GM12872 (cell line): ENCODE data around the gene PSEN2.
A peak's percentile ranks its signal among the peaks of the same experiment; 100 is the strongest.

Experiments
- TF ChIP-seq, protein P1 (sequence below): IDR thresholded peaks from 3 replicates; pipeline ENCODE4 v1.5.1; 2011; ENCODE audit warnings: low read depth, mild to moderate bottlenecking, low read length, moderate library complexity; ENCODE audit not compliant: insufficient read depth

The PSEN2 gene

DNA sequence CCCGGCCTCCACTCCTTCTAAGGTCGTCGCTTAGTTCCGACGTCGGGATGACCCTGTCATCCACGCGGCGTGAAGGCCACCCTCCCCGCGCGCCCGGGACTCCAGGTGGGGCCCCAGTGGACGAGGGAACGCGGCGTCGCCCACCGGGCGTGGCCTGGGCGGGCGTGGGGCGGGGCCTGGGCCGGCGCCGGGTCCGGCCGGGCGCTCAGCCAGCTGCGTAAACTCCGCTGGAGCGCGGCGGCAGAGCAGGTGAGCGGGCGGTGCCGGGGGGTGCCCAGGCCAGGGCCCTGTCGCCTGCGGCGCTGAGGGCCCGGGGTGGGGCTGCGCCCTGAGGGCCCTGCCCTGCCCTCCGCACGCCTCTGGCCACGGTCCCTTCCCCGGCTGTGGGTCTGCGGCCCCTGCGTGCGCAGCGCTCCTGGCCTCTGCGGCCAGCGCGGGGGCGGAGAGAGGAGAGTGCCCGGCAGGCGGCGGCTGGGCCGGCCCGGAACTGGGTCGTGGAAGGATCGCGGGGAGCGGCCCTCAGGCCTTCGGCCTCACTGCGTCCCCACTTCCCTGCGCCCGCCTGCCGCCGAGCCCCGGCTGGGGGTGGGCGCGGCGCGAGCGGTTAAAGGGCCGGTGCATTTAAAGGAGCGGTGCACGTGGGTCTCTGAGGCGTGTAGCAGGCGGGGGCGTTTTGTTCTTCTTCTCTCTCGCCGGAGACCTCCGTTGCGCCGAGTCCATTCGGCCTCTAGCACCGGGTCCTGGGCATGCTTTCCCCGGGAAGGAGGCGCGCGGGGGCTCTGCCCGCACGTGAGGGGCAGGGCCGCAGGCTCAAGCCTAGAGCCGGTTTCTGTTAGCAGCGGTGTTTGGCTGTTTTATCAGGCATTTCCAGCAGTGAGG is at the start of gene PSEN2:
TSS of gene PSEN2 (plus strand) at position 216 of the 879 bp plus-strand sequence. CDS start 11,292 bp downstream, outside the sequence.
- TF ChIP-seq, protein P1, sequence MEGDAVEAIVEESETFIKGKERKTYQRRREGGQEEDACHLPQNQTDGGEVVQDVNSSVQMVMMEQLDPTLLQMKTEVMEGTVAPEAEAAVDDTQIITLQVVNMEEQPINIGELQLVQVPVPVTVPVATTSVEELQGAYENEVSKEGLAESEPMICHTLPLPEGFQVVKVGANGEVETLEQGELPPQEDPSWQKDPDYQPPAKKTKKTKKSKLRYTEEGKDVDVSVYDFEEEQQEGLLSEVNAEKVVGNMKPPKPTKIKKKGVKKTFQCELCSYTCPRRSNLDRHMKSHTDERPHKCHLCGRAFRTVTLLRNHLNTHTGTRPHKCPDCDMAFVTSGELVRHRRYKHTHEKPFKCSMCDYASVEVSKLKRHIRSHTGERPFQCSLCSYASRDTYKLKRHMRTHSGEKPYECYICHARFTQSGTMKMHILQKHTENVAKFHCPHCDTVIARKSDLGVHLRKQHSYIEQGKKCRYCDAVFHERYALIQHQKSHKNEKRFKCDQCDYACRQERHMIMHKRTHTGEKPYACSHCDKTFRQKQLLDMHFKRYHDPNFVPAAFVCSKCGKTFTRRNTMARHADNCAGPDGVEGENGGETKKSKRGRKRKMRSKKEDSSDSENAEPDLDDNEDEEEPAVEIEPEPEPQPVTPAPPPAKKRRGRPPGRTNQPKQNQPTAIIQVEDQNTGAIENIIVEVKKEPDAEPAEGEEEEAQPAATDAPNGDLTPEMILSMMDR, result peak; percentile 14; the same call in 1 of the 3 replicates

DNA sequence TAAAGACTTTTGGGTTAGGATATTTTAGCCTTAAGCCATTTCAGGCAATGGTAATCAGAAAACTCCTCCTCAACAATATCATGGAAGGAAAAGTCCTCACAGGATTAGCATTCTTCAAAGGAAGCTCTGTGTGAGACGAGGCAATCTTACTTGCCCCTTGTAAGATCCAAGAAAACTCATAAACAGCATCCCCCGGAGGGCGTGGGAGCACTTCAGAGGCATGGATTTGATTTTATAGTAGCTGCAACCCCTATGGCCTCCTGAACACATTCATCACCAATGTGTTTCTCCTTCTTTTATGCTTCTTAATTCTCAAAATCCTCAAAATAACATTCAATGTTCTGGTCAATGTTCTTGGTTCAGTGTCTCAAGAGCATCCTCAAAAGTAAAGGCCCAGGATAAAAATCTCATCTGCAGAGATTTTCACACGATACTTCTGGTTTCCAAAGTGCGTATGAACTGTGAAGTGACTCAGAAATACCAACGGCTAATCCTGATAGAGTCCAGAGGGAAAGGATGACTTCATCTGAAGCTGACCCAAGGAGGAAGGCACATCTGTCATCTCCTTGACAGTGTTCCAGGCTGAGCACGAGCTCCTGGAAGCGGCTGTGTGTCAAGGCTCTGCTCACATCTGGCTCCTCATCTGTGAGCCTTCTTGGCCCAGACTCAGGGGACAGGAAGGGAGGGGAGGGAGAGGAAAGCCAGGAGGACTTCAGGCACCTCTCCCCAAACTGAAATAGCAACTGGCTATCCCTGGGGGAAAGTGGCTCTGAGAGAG is 49.3 kb upstream of the PSEN2 start:
- TF ChIP-seq, protein P1, result no peak

DNA sequence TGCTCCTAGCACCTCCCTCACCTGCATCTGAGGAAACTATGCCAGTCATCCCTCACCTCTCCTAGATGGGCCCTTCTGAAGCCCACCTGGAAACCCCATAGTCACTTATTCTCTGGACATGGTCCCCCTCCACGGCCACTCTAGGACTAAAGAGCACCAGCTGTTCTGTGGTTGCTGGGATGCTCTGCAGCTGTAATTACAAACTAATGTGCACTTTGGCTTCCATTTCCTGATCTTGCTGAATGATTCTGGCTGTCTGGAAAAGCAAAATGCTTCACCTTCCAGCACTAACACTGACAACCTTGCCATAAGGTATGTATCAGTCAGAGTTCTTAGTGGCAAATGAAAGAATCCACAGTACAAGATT is 48.7 kb upstream of the PSEN2 start:
- TF ChIP-seq, protein P1, result no peak

DNA sequence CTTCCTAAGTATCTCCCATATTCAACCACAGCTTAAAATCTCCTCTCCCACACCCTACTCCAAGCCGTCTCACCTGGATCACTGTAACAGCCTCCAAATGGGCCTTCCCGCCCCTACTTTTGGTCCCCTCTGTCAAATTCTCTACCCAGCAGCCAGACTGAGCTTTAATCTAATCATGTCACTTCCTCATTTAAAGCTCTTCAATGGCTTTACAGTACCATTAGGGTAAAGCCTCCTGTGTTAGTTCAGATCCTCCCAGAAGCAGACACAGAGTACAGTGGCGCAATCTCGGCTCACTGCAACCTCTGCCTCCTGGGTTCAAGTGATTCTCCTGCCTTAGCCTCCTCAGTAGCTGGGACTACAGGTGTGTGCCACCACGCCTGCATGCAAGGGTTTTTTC is 46.8 kb upstream of the PSEN2 start:
- TF ChIP-seq, protein P1, result no peak

DNA sequence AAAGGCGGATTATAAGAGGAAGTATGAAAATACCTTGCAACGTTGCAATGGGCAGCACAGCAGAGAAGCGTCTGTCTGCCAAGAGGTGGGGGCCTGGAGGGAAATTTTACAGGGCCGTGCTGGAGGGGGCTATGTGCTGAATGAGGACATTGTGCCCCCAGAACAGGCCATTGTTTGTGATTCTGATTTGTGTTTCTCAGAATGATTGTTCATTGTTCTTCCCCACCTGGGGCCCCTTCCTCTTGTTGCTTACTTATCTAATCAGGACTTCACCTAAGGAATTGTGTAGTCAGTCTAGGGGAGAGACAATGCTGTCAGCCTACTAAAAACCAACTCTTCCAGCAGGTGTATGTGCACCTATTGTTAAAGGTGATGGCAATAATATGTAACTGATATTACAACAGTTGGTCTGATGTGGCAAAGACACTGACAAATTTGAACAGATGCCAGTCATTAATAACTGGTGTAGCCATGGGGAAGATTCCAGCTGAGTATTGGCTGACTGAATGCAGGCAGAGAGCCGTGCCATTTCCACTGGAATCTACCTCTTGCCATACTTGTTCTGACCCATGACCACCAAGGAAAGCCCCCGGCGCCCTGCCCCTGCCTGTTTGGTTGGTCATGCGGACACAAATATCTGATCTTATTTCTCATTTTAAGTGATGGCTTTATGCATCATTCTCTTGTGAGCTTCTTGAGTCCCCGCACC is 45.2 kb upstream of the PSEN2 start:
- TF ChIP-seq, protein P1, result no peak

DNA sequence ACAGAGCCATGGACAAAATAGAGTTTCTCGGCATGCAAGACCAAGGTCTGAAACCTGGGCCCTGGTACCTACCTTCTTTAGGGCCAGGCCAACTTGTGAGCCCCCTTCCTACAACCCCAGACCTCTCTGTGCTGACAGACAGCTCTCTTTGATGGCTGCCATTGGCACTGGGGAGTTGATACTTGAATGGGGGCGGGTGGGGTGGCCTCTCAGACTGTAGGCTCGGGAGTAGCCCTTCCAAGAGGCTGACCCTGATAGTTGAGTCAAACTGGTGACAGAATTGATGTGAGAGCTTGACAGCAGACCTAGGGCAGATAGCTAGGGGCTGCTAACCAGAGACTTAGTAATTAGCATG is 44.7 kb upstream of the PSEN2 start:
- TF ChIP-seq, protein P1, result no peak
